H1 (cell line): ENCODE results near the gene FAM13C. TPM values are rescaled to one million over a fixed set of nuclear protein-coding genes. Genes with fewer than 3 reads are reported as not detected.

Experiments
- CTCF ChIA-PET: fragments of 300-600 bp; sonication (Branson Sonifier 250); formaldehyde crosslinking; loops from one replicate; lab custom pipeline; 2021; ENCODE audit not compliant: partially characterized antibody; lab: Charles Lee
- POLR2A ChIA-PET: fragments of 300-600 bp; sonication (Branson Sonifier 250); formaldehyde crosslinking; loops from one replicate; lab custom pipeline; 2021; ENCODE audit warnings: inconsistent platforms; ENCODE audit not compliant: partially characterized antibody; lab: Charles Lee
- DNase-seq, 2 experiments: peaks; one replicate each; pipeline versions ENCODE4 v3.0.0 to v3.0.0-alpha.2; 2010 to 2022; ENCODE audit warnings: low spot score in 2 of 2, low read depth in 1 of 2, mixed read lengths in 1 of 2
- FAIRE-seq: peaks from 2 replicates; lab custom pipeline; 2011; peaks lifted over from hg19 to GRCh38; lab: Jason Lieb, UNC
- H2AFZ ChIP-seq: 2 replicates; pipeline ENCODE4 v1.8.1; 2012; ENCODE audit warnings: low read length, inconsistent platforms
- H2AK5ac ChIP-seq: 2 replicates; pipeline ENCODE4 v1.6.1; 2013; ENCODE audit warnings: low read depth, low read length
- H2BK120ac ChIP-seq: replicated peaks from 2 replicates; pipeline ENCODE3; 2013; ENCODE audit warnings: low read depth, low read length, inconsistent platforms
- H2BK12ac ChIP-seq: 2 replicates; pipeline ENCODE4 v1.6.1; 2013; ENCODE audit warnings: low read depth, low read length
- H2BK15ac ChIP-seq: 2 replicates; pipeline ENCODE4 v1.6.1; 2013; ENCODE audit warnings: low read length
- H2BK20ac ChIP-seq: 2 replicates; pipeline ENCODE4 v1.6.1; 2013; ENCODE audit warnings: low read length
- H2BK5ac ChIP-seq: 2 replicates; pipeline ENCODE4 v1.6.1; 2013; ENCODE audit warnings: low read depth, low read length
- H3K14ac ChIP-seq: 2 replicates; pipeline ENCODE4 v1.6.1; 2013; ENCODE audit warnings: inconsistent platforms; ENCODE audit not compliant: insufficient read length
- H3K18ac ChIP-seq: 2 replicates; pipeline ENCODE4 v1.6.1; 2013; ENCODE audit warnings: low read length; ENCODE audit errors: extremely low read depth
- H3K23ac ChIP-seq: 2 replicates; pipeline ENCODE4 v1.6.1; 2013; ENCODE audit warnings: inconsistent platforms; ENCODE audit not compliant: insufficient read length
- H3K23me2 ChIP-seq: 2 replicates; pipeline ENCODE4 v1.6.1; 2013; ENCODE audit warnings: low read depth, low read length
- H3K27ac ChIP-seq: 2 replicates; pipeline ENCODE4 v1.6.1; 2011; ENCODE audit warnings: low read depth, low read length, inconsistent platforms
- H3K27me3 ChIP-seq, 4 experiments: replicated peaks in 1 of 4; 1 replicate in 1 of 4; 2 replicates in 3 of 4; pipeline versions ENCODE4 v1.6.1 to v1.8.1; 2011 to 2013; ENCODE audit warnings: low read length in 3 of 4, mild to moderate bottlenecking in 3 of 4, inconsistent platforms in 2 of 4, mixed read lengths in 2 of 4, moderate library complexity in 1 of 4; ENCODE audit not compliant: control insufficient read depth in 3 of 4, insufficient read depth in 3 of 4; ENCODE audit errors: extremely low read depth in 1 of 4
- H3K36me3 ChIP-seq, 4 experiments: 2 replicates each; pipeline versions ENCODE4 v1.6.1 to v1.8.1; 2011 to 2013; ENCODE audit warnings: mild to moderate bottlenecking in 4 of 4, low read length in 3 of 4, moderate library complexity in 2 of 4, control low read depth in 1 of 4, inconsistent platforms in 1 of 4; ENCODE audit not compliant: insufficient read depth in 4 of 4, control insufficient read depth in 2 of 4
- H3K4ac ChIP-seq: replicated peaks from 2 replicates; pipeline ENCODE3; 2013; ENCODE audit warnings: low read length, low read depth, mixed read lengths, inconsistent platforms; ENCODE audit not compliant: insufficient read length
- H3K4me1 ChIP-seq, 4 experiments: replicated peaks in 1 of 4; 1 replicate in 1 of 4; 2 replicates in 3 of 4; pipeline versions ENCODE4 v1.6.1 to v1.8.1; 2011 to 2013; ENCODE audit warnings: low read length in 3 of 4, inconsistent platforms in 2 of 4, mixed read lengths in 1 of 4; ENCODE audit not compliant: insufficient read depth in 4 of 4, control insufficient read depth in 3 of 4
- H3K4me2 ChIP-seq, 2 experiments: 2 replicates each; pipeline versions ENCODE4 v1.6.1 to v1.8.1; 2011 to 2013; ENCODE audit warnings: low read depth in 2 of 2, low read length in 2 of 2, control low read depth in 1 of 2, inconsistent platforms in 1 of 2, mild to moderate bottlenecking in 1 of 2; ENCODE audit not compliant: insufficient read depth in 1 of 2
- H3K4me3 ChIP-seq, 4 experiments: fragments of 200-600, 300-600 bp in 1 of 4; sonication (generic), shearing (Covaris generic), sonication (Bioruptor Twin) in 1 of 4; 2 replicates each; pipeline versions ENCODE4 v1.5.1 to v1.8.1; 2011 to 2016; ENCODE audit warnings: low read length in 4 of 4, low read depth in 3 of 4, control low read depth in 2 of 4, inconsistent platforms in 2 of 4, mild to moderate bottlenecking in 2 of 4, mixed read lengths in 1 of 4, moderate library complexity in 1 of 4; ENCODE audit not compliant: insufficient read depth in 2 of 4; ENCODE audit errors: extremely low read depth in 1 of 4
- H3K56ac ChIP-seq: replicated peaks from 2 replicates; pipeline ENCODE3; 2013; ENCODE audit warnings: low read depth, mild to moderate bottlenecking, mixed read lengths, low read length, inconsistent platforms; ENCODE audit not compliant: insufficient read length
- H3K79me1 ChIP-seq: 2 replicates; pipeline ENCODE4 v1.6.1; 2013; ENCODE audit warnings: low read depth, low read length, control low read depth
- H3K79me2 ChIP-seq, 2 experiments: 2 replicates each; pipeline versions ENCODE4 v1.6.1 to v1.8.1; 2012 to 2013; ENCODE audit warnings: low read length in 2 of 2, mild to moderate bottlenecking in 2 of 2, inconsistent platforms in 1 of 2; ENCODE audit not compliant: insufficient read depth in 2 of 2, control insufficient read depth in 1 of 2
- H3K9ac ChIP-seq, 4 experiments: replicated peaks in 1 of 4; 1 replicate in 1 of 4; 2 replicates in 3 of 4; pipeline versions ENCODE4 v1.6.1 to v1.8.1; 2011 to 2013; ENCODE audit warnings: low read depth in 3 of 4, low read length in 3 of 4, control low read depth in 2 of 4, mild to moderate bottlenecking in 2 of 4, moderate library complexity in 2 of 4, inconsistent platforms in 1 of 4; ENCODE audit errors: extremely low read depth in 1 of 4
- H3K9me3 ChIP-seq, 2 experiments: 2 replicates each; pipeline versions ENCODE4 v1.6.1 to v1.8.1; 2012 to 2013; ENCODE audit warnings: mild to moderate bottlenecking in 2 of 2, moderate library complexity in 2 of 2, control low read depth in 1 of 2, inconsistent platforms in 1 of 2, low read depth in 1 of 2, low read length in 1 of 2, mixed read lengths in 1 of 2; ENCODE audit not compliant: insufficient read depth in 2 of 2
- H4K20me1 ChIP-seq, 2 experiments: replicated peaks in 1 of 2; 2 replicates each; pipeline versions ENCODE3 to v1.8.1; 2011 to 2013; ENCODE audit warnings: inconsistent platforms in 2 of 2, low read length in 2 of 2, mild to moderate bottlenecking in 1 of 2; ENCODE audit not compliant: insufficient read depth in 2 of 2, control insufficient read depth in 1 of 2
- H4K5ac ChIP-seq: 2 replicates; pipeline ENCODE4 v1.6.1; 2013; ENCODE audit warnings: low read length, low read depth, mixed read lengths, inconsistent platforms; ENCODE audit not compliant: insufficient read length
- H4K8ac ChIP-seq: 2 replicates; pipeline ENCODE4 v1.8.0; 2013; ENCODE audit warnings: mild to moderate bottlenecking, moderate library complexity, low read length, inconsistent platforms; ENCODE audit not compliant: insufficient read depth; ENCODE audit errors: extremely low read depth
- H4K91ac ChIP-seq: replicated peaks from 2 replicates; pipeline ENCODE3; 2013; ENCODE audit warnings: low read length, mixed read lengths, inconsistent platforms; ENCODE audit not compliant: insufficient read length
- ASH2L ChIP-seq: fragments of 200-600, 300-600 bp; sonication (generic); IDR thresholded peaks from one replicate; pipeline ENCODE4 v1.7.1; 2017; ENCODE audit warnings: low read length
- CTCF ChIP-seq, 3 experiments: IDR thresholded peaks; 1 replicate in 2 of 3; 2 replicates in 1 of 3; pipeline versions ENCODE4 v1.5.1 to v1.6.1; 2011; ENCODE audit warnings: low read length in 3 of 3, mild to moderate bottlenecking in 3 of 3, inconsistent platforms in 2 of 3, low read depth in 1 of 3, moderate library complexity in 1 of 3; ENCODE audit not compliant: insufficient read depth in 1 of 3; ENCODE audit errors: control extremely low read depth in 1 of 3
- FOSL1 ChIP-seq: IDR thresholded peaks from 2 replicates; pipeline ENCODE4 v1.6.1; 2011; ENCODE audit warnings: mild to moderate bottlenecking, low read depth, low read length, moderate library complexity; ENCODE audit not compliant: insufficient read depth
- JUND ChIP-seq: IDR thresholded peaks from 2 replicates; pipeline ENCODE4 v1.6.1; 2011; ENCODE audit warnings: mild to moderate bottlenecking, improper control_type of control experiment, low read length
- KDM1A ChIP-seq: fragments of 200-600, 300-600 bp; sonication (generic); IDR thresholded peaks from 2 replicates; pipeline ENCODE4 v1.7.1; 2016; ENCODE audit warnings: mild to moderate bottlenecking, low read length, borderline replicate concordance
- PHF8 ChIP-seq: fragments of 200-600 bp; sonication (generic); conservative IDR thresholded peaks from 2 replicates; pipeline ENCODE4 v1.7.1; 2012; ENCODE audit warnings: low read depth, mild to moderate bottlenecking, inconsistent platforms, low read length, moderate library complexity
- RAD21 ChIP-seq, 2 experiments: IDR thresholded peaks in 1 of 2; conservative IDR thresholded peaks in 1 of 2; 2 replicates each; pipeline ENCODE4 v1.6.1; 2011; ENCODE audit warnings: low read depth in 2 of 2, low read length in 2 of 2, improper control_type of control experiment in 1 of 2, inconsistent platforms in 1 of 2, mild to moderate bottlenecking in 1 of 2, moderate library complexity in 1 of 2
- SIX5 ChIP-seq: IDR thresholded peaks from 2 replicates; pipeline ENCODE4 v1.6.1; 2011; ENCODE audit warnings: mild to moderate bottlenecking, low read depth, low read length
- YY1 ChIP-seq: IDR thresholded peaks from 2 replicates; pipeline ENCODE4 v1.6.1; 2011; ENCODE audit warnings: low read depth, mild to moderate bottlenecking, low read length
- polyA plus RNA-seq, 7 experiments: library from polyadenylated mRNA; depleted of rRNA in 3 of 7; stranded (reverse) in 5 of 7; unstranded in 2 of 7; fragments of >200 nt in 5 of 7; fragments of 200-250 nt in 2 of 7; gene quantifications; 1 replicate in 5 of 7; 2 replicates in 1 of 7; 4 replicates in 1 of 7; pipeline versions ENCODE4 v1.2.1 to v1.2.3, GENCODE V29; 2011 to 2013; ENCODE audit warnings: missing spikeins in 2 of 7, mixed read lengths in 2 of 7
- total RNA-seq: library from RNA; stranded (reverse); fragmentation: NEBNext Ultra II Directional; extraction: Animal tissue kit (Norgen Biotek cat#: 25700); gene quantifications from 2 replicates; pipeline ENCODE4 v1.2.1, GENCODE V29; 2021

Gene FAM13C
- total and polyA plus RNA-seq, 2 of the 8 experiments (the other 6 are each of a cell fraction or from before 2014, with no cell fraction given), result 0.56 to 0.62 TPM

- no peaks in the 10 kb centered on the region for H3K79me2 ChIP-seq
- no peak overlapping the region for H2BK5ac ChIP-seq
- no peak overlapping the region for H4K8ac ChIP-seq
- H4K5ac ChIP-seq, result no peak overlapping the region
- H3K4me3 ChIP-seq, result no peak overlapping the region
- CTCF ChIA-PET, result interaction anchor here (2.5 kb wide), 1 partner anchor 388 kb away, joined by 12 read pairs; no protein-coding TSS in a partner anchor
- H3K9ac ChIP-seq, result no peak overlapping the region
- FAIRE-seq (no peak), DNase-seq (no peak)
- no peaks in the 10 kb centered on the region for H3K79me1 ChIP-seq
- H3K4me2 ChIP-seq, result no peak overlapping the region
- no peaks in the 10 kb centered on the region for H3K9me3 ChIP-seq
- H3K27ac ChIP-seq, result no peak overlapping the region
- no peak overlapping the region for H4K91ac ChIP-seq
- no peak overlapping the region for H3K4ac ChIP-seq
- TF ChIP-seq KDM1A (no peak), RAD21 (IDR thresholded peaks at IDR 0.05 in 1 of 2, conservative IDR thresholded peaks at IDR 0.05 in 1 of 2; ENCODE audit: low read depth in 2 of 2, low read length in 2 of 2) (peak; percentile 68 to 71), CTCF (IDR thresholded peaks at IDR 0.05; ENCODE audit: control extremely low read depth in 1 of 3, insufficient read depth in 1 of 3, low read depth in 1 of 3, low read length in 3 of 3) (peak in 2 of 3 experiments; percentile 48 to 59; a peak in 2 of 4 replicates), FOSL1 (no peak), PHF8 (no peak), ASH2L (no peak), JUND (no peak), SIX5 (no peak), YY1 (peak; percentile 85; the same call in 1 of the 2 replicates)
- no peak overlapping the region for H2BK12ac ChIP-seq
- no peak overlapping the region for H3K23ac ChIP-seq
- no peaks in the 10 kb centered on the region; the same call in 1 of the 2 replicates for H3K23me2 ChIP-seq
- POLR2A ChIA-PET, result no interaction called here
- no peak overlapping the region for H3K56ac ChIP-seq
- H4K20me1 ChIP-seq, result no peaks in the 10 kb centered on the region
- H3K27me3 ChIP-seq, result no peaks in the 10 kb centered on the region
- H2BK20ac ChIP-seq, result no peak overlapping the region
- no peak overlapping the region for H2BK15ac ChIP-seq
- no peaks in the 10 kb centered on the region for H3K36me3 ChIP-seq
- no peak overlapping the region for H2AFZ ChIP-seq
- no peak overlapping the region for H3K18ac ChIP-seq
- H3K14ac ChIP-seq, result no peak overlapping the region
- no peak overlapping the region for H2BK120ac ChIP-seq
- H3K4me1 ChIP-seq, result no peaks in the 10 kb centered on the region
- no peak overlapping the region for H2AK5ac ChIP-seq
Observed at GRCh38 chr10:59234816-59235429, 127.4 kb downstream of the FAM13C start.
